Hypothalamus (tissue), 51 donors: ENCODE results near the gene PTPRZ1.

Experiments
- DNase-seq, 51 donors: peaks; one replicate each; lab custom pipeline; 2025; lab: John Stamatoyannopoulos, UW

The PTPRZ1 gene

GRCh38 chr7:121945480-121946236, 72.7 kb downstream of the PTPRZ1 start:
- no peak for DNase-seq

- DNase-seq = no peak
These were observed 80.2 kb downstream of the PTPRZ1 start for GRCh38 chr7:121953164-121953563.

- DNase-seq = no peak
These were observed 80.6 kb downstream of the PTPRZ1 start for GRCh38 chr7:121953601-121954000.

- no peak for DNase-seq
These were observed 81.8 kb downstream of the PTPRZ1 start for GRCh38 chr7:121954803-121955202.

GRCh38 chr7:121957626-121958025, 84.7 kb downstream of the PTPRZ1 start:
- no peak for DNase-seq

GRCh38 chr7:121960678-121961077, 87.7 kb downstream of the PTPRZ1 start:
- no peak for DNase-seq

- DNase-seq = peak in 8 of 51 donors; percentile 0 to 14 (median 3)
These were observed 88.3 kb downstream of the PTPRZ1 start for GRCh38 chr7:121961089-121961867.

- no peak for DNase-seq
These were observed 93.4 kb downstream of the PTPRZ1 start for GRCh38 chr7:121966276-121966934.

GRCh38 chr7:121966935-121967332, 94.0 kb downstream of the PTPRZ1 start:
- no peak for DNase-seq

GRCh38 chr7:121985476-121986030, 112.6 kb downstream of the PTPRZ1 start:
- no peak for DNase-seq

- no peak for DNase-seq
These were observed 119.1 kb downstream of the PTPRZ1 start for GRCh38 chr7:121992068-121992467.

GRCh38 chr7:121994625-121995410, 121.9 kb downstream of the PTPRZ1 start:
- peak in 30 of 51 donors; percentile 0 to 74 (median 28) for DNase-seq

GRCh38 chr7:122006687-122007086, 133.7 kb downstream of the PTPRZ1 start:
- DNase-seq = no peak

- DNase-seq = no peak
These were observed 137.2 kb downstream of the PTPRZ1 start for GRCh38 chr7:122010116-122010515.

GRCh38 chr7:122013065-122013464, 140.1 kb downstream of the PTPRZ1 start:
- no peak for DNase-seq

GRCh38 chr7:122013630-122014029, 140.7 kb downstream of the PTPRZ1 start:
- no peak for DNase-seq

GRCh38 chr7:122014697-122015096, 141.7 kb downstream of the PTPRZ1 start:
- no peak for DNase-seq

- no peak for DNase-seq
These were observed 145.1 kb downstream of the PTPRZ1 start for GRCh38 chr7:122018032-122018431.

GRCh38 chr7:122027058-122027457, 154.1 kb downstream of the PTPRZ1 start:
- DNase-seq = no peak

GRCh38 chr7:122033641-122034040, 160.7 kb downstream of the PTPRZ1 start:
- DNase-seq = no peak
